Lower leg skin (tissue), 3 donors: ENCODE data around the gene PISD.

ENCODE experiments used
- POLR2A ChIP-seq, 2 donors: fragments of 450-650 bp; IDR thresholded peaks; one replicate each; pipeline ENCODE4 v1.6.1; 2016 to 2017; ENCODE audit warnings: antibody characterized with exemption in 2 of 2, mild to moderate bottlenecking in 1 of 2, moderate library complexity in 1 of 2
- TF ChIP-seq, protein P1 (sequence below), 3 donors: fragments of 450-650 bp; IDR thresholded peaks; one replicate each; pipeline ENCODE4 v1.5.1; 2016; ENCODE audit warnings: antibody characterized with exemption in 3 of 3, mild to moderate bottlenecking in 3 of 3, moderate library complexity in 2 of 3

- TF ChIP-seq, protein P1, sequence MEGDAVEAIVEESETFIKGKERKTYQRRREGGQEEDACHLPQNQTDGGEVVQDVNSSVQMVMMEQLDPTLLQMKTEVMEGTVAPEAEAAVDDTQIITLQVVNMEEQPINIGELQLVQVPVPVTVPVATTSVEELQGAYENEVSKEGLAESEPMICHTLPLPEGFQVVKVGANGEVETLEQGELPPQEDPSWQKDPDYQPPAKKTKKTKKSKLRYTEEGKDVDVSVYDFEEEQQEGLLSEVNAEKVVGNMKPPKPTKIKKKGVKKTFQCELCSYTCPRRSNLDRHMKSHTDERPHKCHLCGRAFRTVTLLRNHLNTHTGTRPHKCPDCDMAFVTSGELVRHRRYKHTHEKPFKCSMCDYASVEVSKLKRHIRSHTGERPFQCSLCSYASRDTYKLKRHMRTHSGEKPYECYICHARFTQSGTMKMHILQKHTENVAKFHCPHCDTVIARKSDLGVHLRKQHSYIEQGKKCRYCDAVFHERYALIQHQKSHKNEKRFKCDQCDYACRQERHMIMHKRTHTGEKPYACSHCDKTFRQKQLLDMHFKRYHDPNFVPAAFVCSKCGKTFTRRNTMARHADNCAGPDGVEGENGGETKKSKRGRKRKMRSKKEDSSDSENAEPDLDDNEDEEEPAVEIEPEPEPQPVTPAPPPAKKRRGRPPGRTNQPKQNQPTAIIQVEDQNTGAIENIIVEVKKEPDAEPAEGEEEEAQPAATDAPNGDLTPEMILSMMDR (IDR thresholded peaks at IDR 0.05): no peak
- TF ChIP-seq POLR2A (IDR thresholded peaks at IDR 0.05): no peak
Measured at GRCh38 chr22:31618057-31618456, 44.0 kb downstream of the PISD start.
